Measurements from ENCODE around the gene THPO. TPM values are rescaled to one million over a fixed set of nuclear protein-coding genes. Genes with fewer than 3 reads are reported as not detected.

THPO gene
- polyA plus RNA-seq, 3 donors, result not detected

DNA sequence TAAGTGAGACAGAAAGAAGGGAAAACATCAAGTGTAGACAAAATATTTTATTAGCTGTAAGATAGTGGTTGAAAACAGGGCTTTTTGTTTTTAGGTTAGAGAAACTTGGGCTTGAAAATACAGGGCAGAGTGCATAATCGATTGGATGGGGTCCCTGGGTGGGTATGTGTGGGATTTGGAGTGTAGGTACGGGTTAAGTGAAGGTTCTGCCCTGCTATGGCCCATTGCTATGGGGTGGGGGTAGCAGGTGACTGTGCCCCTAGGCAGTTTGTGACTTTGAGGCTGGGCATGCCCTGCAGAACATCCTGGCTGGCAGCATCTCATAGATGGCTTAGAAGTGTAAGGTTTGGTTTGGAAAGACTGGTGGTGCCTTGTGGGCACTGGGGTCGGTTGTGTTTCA, 44.3 kb downstream of the THPO start:
- WGBS (ENCODE audit: insufficient coverage), result 97% methylated on average over 3 of the region's 3 CpGs
- peaks cover 36% of the 10 kb centered on the region for H3K4me1 Mint-ChIP-seq
- Histone ChIP-seq H4K20me1 (ENCODE audit: insufficient read depth, low read length) (peaks cover 45% of the 10 kb centered on the region), H3K27ac (ENCODE audit: low read depth in 1 of 2, low read length in 2 of 2) (peak overlapping the region; percentile 37 to 87), H3K79me2 (ENCODE audit: insufficient read depth, low read length) (peaks cover 22% of the 10 kb centered on the region), H3K36me3 (replicated peaks in 1 of 2; ENCODE audit: control insufficient read depth in 1 of 2, insufficient read depth in 2 of 2, low read length in 2 of 2) (peaks cover 66% of the 10 kb centered on the region in 2 donors), H3K4me3 (replicated peaks in 1 of 3; ENCODE audit: low read depth in 2 of 3, low read length in 3 of 3) (no peak overlapping the region), H3K4me2 (replicated peaks; ENCODE audit: extremely low read depth, low read length, poor library complexity, severe bottlenecking) (no peak overlapping the region), H3K27me3 (ENCODE audit: control insufficient read depth in 2 of 2, insufficient read depth in 2 of 2, low read length in 2 of 2) (peaks cover 0 to 2% of the 10 kb centered on the region in 2 donors), H3K9ac (ENCODE audit: insufficient read depth, low read length, poor library complexity, severe bottlenecking) (no peak overlapping the region), H2AFZ (ENCODE audit: insufficient read depth, low read depth, low read length, poor library complexity, severe bottlenecking) (no peak overlapping the region), H3K4me1 (ENCODE audit: control insufficient read depth in 1 of 2, insufficient read depth in 2 of 2, low read length in 2 of 2) (peaks cover 26 to 30% of the 10 kb centered on the region in 2 donors), H3K9me3 (replicated peaks in 1 of 2; ENCODE audit: control insufficient read depth in 1 of 2, insufficient read depth in 1 of 2, low read length in 2 of 2) (no peaks in the 10 kb centered on the region)
- peaks cover 73 to 75% of the 10 kb centered on the region in 2 donors for H3K36me3 Mint-ChIP-seq
- intact Hi-C loops (cut with micrococcal nuclease), result no loop called here
- peaks cover 0 to 12% (median 10%) of the 10 kb centered on the region in 3 donors for H3K27me3 Mint-ChIP-seq (ENCODE audit: low read depth in 3 of 3)
- no peak for DNase-seq
- no peak for TF ChIP-seq CTCF (IDR thresholded peaks at IDR 0.05)
- H3K9me3 Mint-ChIP-seq, result no peaks in the 10 kb centered on the region
- H3K4me3 Mint-ChIP-seq, result no peak overlapping the region
- H3K27ac Mint-ChIP-seq, result peak overlapping the region; percentile 75 to 97 (median 97)

DNA sequence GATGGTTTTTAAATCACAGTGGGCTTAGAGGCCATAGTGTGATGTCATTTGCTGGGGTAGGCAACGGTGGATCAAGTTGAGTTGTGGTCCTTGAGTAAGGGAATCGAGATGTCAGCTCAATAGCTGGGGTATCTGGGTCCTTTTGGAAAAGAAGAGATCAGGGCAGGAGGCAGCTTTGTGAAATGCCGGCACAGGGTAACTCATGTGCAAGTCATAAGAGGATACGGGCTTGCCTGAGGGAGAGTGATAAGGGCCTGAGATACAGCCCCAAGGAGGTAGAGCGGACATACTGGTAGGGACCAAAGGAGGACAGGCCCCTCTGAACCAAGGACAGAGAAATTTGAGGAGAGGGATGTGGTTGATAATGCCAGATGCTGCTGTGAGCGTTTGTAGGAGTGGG, 44.8 kb downstream of the THPO start:
- Histone ChIP-seq H3K4me1 (ENCODE audit: control insufficient read depth in 1 of 2, insufficient read depth in 2 of 2, low read length in 2 of 2) (peaks cover 21 to 25% of the 10 kb centered on the region in 2 donors), H3K9me3 (replicated peaks in 1 of 2; ENCODE audit: control insufficient read depth in 1 of 2, insufficient read depth in 1 of 2, low read length in 2 of 2) (no peaks in the 10 kb centered on the region), H3K79me2 (ENCODE audit: insufficient read depth, low read length) (peaks cover 18% of the 10 kb centered on the region), H3K27me3 (ENCODE audit: control insufficient read depth in 2 of 2, insufficient read depth in 2 of 2, low read length in 2 of 2) (no peaks in the 10 kb centered on the region), H3K9ac (ENCODE audit: insufficient read depth, low read length, poor library complexity, severe bottlenecking) (no peak overlapping the region), H4K20me1 (ENCODE audit: insufficient read depth, low read length) (peaks cover 45% of the 10 kb centered on the region), H3K4me3 (replicated peaks in 1 of 3; ENCODE audit: low read depth in 2 of 3, low read length in 3 of 3) (no peak overlapping the region), H3K36me3 (replicated peaks in 1 of 2; ENCODE audit: control insufficient read depth in 1 of 2, insufficient read depth in 2 of 2, low read length in 2 of 2) (peaks cover 71 to 72% of the 10 kb centered on the region in 2 donors), H3K27ac (ENCODE audit: low read depth in 1 of 2, low read length in 2 of 2) (peak overlapping the region; percentile 20 to 87), H2AFZ (ENCODE audit: insufficient read depth, low read depth, low read length, poor library complexity, severe bottlenecking) (no peak overlapping the region), H3K4me2 (replicated peaks; ENCODE audit: extremely low read depth, low read length, poor library complexity, severe bottlenecking) (no peak overlapping the region)
- no peak for DNase-seq
- intact Hi-C loops (cut with micrococcal nuclease), result no loop called here
- no peaks in the 10 kb centered on the region for H3K9me3 Mint-ChIP-seq
- peak overlapping the region; percentile 76 to 97 (median 97) for H3K27ac Mint-ChIP-seq
- no peak overlapping the region for H3K4me3 Mint-ChIP-seq
- H3K27me3 Mint-ChIP-seq (ENCODE audit: low read depth in 3 of 3), result peaks cover 0 to 13% (median 6%) of the 10 kb centered on the region in 3 donors
- H3K36me3 Mint-ChIP-seq, result peaks cover 77 to 78% of the 10 kb centered on the region in 2 donors
- 100% methylated on average over 5 of the region's 6 CpGs for WGBS (ENCODE audit: insufficient coverage)
- peaks cover 34% of the 10 kb centered on the region for H3K4me1 Mint-ChIP-seq
- TF ChIP-seq CTCF (IDR thresholded peaks at IDR 0.05), result no peak
